ENCODE data around the gene SOX1. TPM values are rescaled to one million over a fixed set of nuclear protein-coding genes. Genes with fewer than 3 reads are reported as not detected.

Gene SOX1
- polyA plus RNA-seq, 1 of the 3 experiments (the other 2 are of a cell fraction) = not detected

- Histone ChIP-seq H2AFZ (ENCODE audit: low read depth) (no peak overlapping the region), H4K20me1 (ENCODE audit: insufficient read depth) (no peaks in the 10 kb centered on the region), H3K27ac (ENCODE audit: low read depth in 2 of 2, low read length in 1 of 2) (no peak overlapping the region), H3F3A (replicated peaks; ENCODE audit: insufficient read depth) (no peaks in the 10 kb centered on the region), H3K36me3 (replicated peaks in 1 of 2; ENCODE audit: control insufficient read depth in 1 of 2, insufficient read depth in 2 of 2, low read length in 1 of 2) (no peaks in the 10 kb centered on the region), H3K27me3 (ENCODE audit: insufficient read depth) (peaks cover 73% of the 10 kb centered on the region), H3K4me1 (ENCODE audit: control insufficient read depth in 1 of 2, insufficient read depth in 2 of 2, low read depth in 1 of 2, low read length in 1 of 2) (no peaks in the 10 kb centered on the region), H3K4me2 (no peak overlapping the region), H3K9me2 (no peaks in the 10 kb centered on the region), H3K9me3 (no peaks in the 10 kb centered on the region), H3K79me2 (ENCODE audit: insufficient read depth) (no peaks in the 10 kb centered on the region), H3K9ac (no peak overlapping the region), H3K4me3 (ENCODE audit: low read depth in 2 of 2, low read length in 1 of 2) (no peak overlapping the region)
- no peak for TF ChIP-seq TEAD4 (IDR thresholded peaks at IDR 0.05; ENCODE audit: borderline replicate concordance, insufficient read depth)
- no peak for TF ChIP-seq RAD21 (IDR thresholded peaks at IDR 0.05; ENCODE audit: low read length)
- no peak for TF ChIP-seq ZBTB33 (IDR thresholded peaks at IDR 0.05; ENCODE audit: borderline replicate concordance, low read depth)
- TF ChIP-seq RCOR1 (IDR thresholded peaks at IDR 0.05; ENCODE audit: low read length) = no peak
- no peak for TF ChIP-seq YY1 (IDR thresholded peaks at IDR 0.05; ENCODE audit: low read depth)
- TF ChIP-seq SMC3 (IDR thresholded peaks at IDR 0.05; ENCODE audit: low read depth, low read length) = no peak
- no peak for TF ChIP-seq TAF1 (IDR thresholded peaks at IDR 0.05; ENCODE audit: borderline replicate concordance, low read depth, low read length)
- TF ChIP-seq USF1 (IDR thresholded peaks at IDR 0.05; ENCODE audit: borderline replicate concordance, low read depth) = no peak
- TF ChIP-seq EP300 (IDR thresholded peaks at IDR 0.05; ENCODE audit: borderline replicate concordance in 1 of 2, low read depth in 1 of 2, low read length in 1 of 2) = no peak
- no peak for TF ChIP-seq EZH2phosphoT487 (IDR thresholded peaks at IDR 0.05; ENCODE audit: borderline replicate concordance, low read depth)
- TF ChIP-seq SIN3A (IDR thresholded peaks at IDR 0.05; ENCODE audit: borderline replicate concordance, low read depth, low read length) = no peak
- no peak for TF ChIP-seq CTCF (IDR thresholded peaks at IDR 0.05)
- no peak for TF ChIP-seq NFIC (IDR thresholded peaks at IDR 0.05; ENCODE audit: borderline replicate concordance)
- TF ChIP-seq FOXJ3 (CRISPR knock-in tag; IDR thresholded peaks at IDR 0.05) = no peak
- TF ChIP-seq FOXM1 (IDR thresholded peaks at IDR 0.05; ENCODE audit: low read depth) = no peak
- no peak for TF ChIP-seq NRF1 (IDR thresholded peaks at IDR 0.05; ENCODE audit: low read depth, low read length)
- TF ChIP-seq PBX3 (IDR thresholded peaks at IDR 0.05) = no peak
- DNase-seq = peak; percentile 49
- WGBS (ENCODE audit: low lambda C conversion rate) = 22% methylated on average over 19 of the region's 56 CpGs
- ChIA-PET POLR2A (no interaction called here), CTCF (no interaction called here)
Measured at GRCh38 chr13:112066624-112067004, 335 bp upstream of the SOX1 start.
